Measurements from ENCODE around the gene NRXN3.

DNA sequence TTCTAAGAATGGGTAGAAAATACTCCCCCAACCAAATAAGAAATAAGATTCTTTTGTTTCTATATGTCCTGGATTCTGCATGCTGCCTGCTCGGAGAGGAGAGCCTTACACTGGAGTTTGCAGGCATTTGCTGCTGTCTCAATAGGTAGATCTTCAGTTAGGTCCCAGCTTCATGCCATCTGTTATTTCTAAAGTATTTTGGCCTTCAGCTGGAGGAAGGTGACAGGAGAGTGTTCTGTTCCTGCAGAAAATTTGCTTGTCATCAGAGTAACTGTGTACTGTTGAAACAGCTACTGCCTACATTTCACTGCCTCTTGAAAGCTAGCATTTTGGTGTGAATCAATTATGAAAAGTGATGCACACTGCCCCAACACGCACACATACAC, 966.9 kb downstream of the NRXN3 start:
- TF ChIP-seq, protein P1, sequence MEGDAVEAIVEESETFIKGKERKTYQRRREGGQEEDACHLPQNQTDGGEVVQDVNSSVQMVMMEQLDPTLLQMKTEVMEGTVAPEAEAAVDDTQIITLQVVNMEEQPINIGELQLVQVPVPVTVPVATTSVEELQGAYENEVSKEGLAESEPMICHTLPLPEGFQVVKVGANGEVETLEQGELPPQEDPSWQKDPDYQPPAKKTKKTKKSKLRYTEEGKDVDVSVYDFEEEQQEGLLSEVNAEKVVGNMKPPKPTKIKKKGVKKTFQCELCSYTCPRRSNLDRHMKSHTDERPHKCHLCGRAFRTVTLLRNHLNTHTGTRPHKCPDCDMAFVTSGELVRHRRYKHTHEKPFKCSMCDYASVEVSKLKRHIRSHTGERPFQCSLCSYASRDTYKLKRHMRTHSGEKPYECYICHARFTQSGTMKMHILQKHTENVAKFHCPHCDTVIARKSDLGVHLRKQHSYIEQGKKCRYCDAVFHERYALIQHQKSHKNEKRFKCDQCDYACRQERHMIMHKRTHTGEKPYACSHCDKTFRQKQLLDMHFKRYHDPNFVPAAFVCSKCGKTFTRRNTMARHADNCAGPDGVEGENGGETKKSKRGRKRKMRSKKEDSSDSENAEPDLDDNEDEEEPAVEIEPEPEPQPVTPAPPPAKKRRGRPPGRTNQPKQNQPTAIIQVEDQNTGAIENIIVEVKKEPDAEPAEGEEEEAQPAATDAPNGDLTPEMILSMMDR (IDR thresholded peaks at IDR 0.05): no peak
- TF ChIP-seq POLR2A (IDR thresholded peaks at IDR 0.05): no peak

All from heart left ventricle (tissue), 13 donors.